B cell (primary cell): ENCODE measurements around the gene FBH1.

ENCODE experiments used
- EZH2 ChIP-seq: IDR thresholded peaks from 2 replicates; pipeline ENCODE4 v1.6.1; 2012; ENCODE audit warnings: borderline replicate concordance, low read depth, mild to moderate bottlenecking, moderate library complexity, low read length; ENCODE audit not compliant: insufficient read depth, poor library complexity, severe bottlenecking
- TF ChIP-seq, protein P1 (sequence below): fragments of 200-600 bp; IDR thresholded peaks from one replicate; pipeline ENCODE4 v1.8.0; 2022; ENCODE audit warnings: antibody characterized with exemption, mild to moderate bottlenecking

GRCh38 chr10:5871596-5871995 is 18.4 kb upstream of the FBH1 start:
- TF ChIP-seq, protein P1, sequence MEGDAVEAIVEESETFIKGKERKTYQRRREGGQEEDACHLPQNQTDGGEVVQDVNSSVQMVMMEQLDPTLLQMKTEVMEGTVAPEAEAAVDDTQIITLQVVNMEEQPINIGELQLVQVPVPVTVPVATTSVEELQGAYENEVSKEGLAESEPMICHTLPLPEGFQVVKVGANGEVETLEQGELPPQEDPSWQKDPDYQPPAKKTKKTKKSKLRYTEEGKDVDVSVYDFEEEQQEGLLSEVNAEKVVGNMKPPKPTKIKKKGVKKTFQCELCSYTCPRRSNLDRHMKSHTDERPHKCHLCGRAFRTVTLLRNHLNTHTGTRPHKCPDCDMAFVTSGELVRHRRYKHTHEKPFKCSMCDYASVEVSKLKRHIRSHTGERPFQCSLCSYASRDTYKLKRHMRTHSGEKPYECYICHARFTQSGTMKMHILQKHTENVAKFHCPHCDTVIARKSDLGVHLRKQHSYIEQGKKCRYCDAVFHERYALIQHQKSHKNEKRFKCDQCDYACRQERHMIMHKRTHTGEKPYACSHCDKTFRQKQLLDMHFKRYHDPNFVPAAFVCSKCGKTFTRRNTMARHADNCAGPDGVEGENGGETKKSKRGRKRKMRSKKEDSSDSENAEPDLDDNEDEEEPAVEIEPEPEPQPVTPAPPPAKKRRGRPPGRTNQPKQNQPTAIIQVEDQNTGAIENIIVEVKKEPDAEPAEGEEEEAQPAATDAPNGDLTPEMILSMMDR: no peak
- TF ChIP-seq EZH2: no peak
